ENCODE measurements around the gene KIAA1210. TPM values are rescaled to one million over a fixed set of nuclear protein-coding genes. Genes with fewer than 3 reads are reported as not detected.

KIAA1210 gene
- total and polyA plus RNA-seq, 2 experiments from 2014 or later = not detected

DNA sequence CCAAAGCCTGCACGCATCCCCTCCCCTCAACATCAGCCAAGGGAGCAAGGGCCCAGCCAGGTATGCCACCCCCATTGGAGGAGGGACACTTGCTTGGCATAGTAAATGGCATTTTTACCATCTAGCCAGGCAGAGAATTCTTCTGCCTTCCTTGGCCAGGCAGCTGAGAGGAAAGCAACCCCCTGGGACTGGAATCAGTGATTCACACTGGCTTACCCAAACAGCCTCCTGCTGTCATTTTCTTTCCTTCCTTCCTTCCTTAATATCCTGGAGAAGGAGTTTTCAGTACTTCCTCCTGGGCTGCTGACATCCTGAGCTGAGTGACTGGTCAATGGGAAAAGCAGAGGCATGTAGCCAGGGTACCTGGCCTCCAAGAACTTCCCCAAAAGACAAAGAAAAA is 28.6 kb upstream of the KIAA1210 start (continued):
- TF ChIP-seq, protein P1, sequence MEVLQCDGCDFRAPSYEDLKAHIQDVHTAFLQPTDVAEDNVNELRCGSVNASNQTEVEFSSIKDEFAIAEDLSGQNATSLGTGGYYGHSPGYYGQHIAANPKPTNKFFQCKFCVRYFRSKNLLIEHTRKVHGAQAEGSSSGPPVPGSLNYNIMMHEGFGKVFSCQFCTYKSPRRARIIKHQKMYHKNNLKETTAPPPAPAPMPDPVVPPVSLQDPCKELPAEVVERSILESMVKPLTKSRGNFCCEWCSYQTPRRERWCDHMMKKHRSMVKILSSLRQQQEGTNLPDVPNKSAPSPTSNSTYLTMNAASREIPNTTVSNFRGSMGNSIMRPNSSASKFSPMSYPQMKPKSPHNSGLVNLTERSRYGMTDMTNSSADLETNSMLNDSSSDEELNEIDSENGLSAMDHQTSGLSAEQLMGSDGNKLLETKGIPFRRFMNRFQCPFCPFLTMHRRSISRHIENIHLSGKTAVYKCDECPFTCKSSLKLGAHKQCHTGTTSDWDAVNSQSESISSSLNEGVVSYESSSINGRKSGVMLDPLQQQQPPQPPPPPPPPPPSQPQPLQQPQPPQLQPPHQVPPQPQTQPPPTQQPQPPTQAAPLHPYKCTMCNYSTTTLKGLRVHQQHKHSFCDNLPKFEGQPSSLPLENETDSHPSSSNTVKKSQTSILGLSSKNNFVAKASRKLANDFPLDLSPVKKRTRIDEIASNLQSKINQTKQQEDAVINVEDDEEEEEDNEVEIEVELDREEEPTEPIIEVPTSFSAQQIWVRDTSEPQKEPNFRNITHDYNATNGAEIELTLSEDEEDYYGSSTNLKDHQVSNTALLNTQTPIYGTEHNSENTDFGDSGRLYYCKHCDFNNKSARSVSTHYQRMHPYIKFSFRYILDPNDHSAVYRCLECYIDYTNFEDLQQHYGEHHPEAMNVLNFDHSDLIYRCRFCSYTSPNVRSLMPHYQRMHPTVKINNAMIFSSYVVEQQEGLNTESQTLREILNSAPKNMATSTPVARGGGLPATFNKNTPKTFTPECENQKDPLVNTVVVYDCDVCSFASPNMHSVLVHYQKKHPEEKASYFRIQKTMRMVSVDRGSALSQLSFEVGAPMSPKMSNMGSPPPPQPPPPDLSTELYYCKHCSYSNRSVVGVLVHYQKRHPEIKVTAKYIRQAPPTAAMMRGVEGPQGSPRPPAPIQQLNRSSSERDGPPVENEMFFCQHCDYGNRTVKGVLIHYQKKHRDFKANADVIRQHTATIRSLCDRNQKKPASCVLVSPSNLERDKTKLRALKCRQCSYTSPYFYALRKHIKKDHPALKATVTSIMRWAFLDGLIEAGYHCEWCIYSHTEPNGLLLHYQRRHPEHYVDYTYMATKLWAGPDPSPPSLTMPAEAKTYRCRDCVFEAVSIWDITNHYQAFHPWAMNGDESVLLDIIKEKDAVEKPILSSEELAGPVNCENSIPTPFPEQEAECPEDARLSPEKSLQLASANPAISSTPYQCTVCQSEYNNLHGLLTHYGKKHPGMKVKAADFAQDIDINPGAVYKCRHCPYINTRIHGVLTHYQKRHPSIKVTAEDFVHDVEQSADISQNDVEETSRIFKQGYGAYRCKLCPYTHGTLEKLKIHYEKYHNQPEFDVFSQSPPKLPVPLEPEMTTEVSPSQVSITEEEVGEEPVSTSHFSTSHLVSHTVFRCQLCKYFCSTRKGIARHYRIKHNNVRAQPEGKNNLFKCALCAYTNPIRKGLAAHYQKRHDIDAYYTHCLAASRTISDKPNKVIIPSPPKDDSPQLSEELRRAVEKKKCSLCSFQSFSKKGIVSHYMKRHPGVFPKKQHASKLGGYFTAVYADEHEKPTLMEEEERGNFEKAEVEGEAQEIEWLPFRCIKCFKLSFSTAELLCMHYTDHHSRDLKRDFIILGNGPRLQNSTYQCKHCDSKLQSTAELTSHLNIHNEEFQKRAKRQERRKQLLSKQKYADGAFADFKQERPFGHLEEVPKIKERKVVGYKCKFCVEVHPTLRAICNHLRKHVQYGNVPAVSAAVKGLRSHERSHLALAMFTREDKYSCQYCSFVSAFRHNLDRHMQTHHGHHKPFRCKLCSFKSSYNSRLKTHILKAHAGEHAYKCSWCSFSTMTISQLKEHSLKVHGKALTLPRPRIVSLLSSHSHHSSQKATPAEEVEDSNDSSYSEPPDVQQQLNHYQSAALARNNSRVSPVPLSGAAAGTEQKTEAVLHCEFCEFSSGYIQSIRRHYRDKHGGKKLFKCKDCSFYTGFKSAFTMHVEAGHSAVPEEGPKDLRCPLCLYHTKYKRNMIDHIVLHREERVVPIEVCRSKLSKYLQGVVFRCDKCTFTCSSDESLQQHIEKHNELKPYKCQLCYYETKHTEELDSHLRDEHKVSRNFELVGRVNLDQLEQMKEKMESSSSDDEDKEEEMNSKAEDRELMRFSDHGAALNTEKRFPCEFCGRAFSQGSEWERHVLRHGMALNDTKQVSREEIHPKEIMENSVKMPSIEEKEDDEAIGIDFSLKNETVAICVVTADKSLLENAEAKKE (CRISPR knock-in tag; IDR thresholded peaks at IDR 0.05) = no peak

DNA sequence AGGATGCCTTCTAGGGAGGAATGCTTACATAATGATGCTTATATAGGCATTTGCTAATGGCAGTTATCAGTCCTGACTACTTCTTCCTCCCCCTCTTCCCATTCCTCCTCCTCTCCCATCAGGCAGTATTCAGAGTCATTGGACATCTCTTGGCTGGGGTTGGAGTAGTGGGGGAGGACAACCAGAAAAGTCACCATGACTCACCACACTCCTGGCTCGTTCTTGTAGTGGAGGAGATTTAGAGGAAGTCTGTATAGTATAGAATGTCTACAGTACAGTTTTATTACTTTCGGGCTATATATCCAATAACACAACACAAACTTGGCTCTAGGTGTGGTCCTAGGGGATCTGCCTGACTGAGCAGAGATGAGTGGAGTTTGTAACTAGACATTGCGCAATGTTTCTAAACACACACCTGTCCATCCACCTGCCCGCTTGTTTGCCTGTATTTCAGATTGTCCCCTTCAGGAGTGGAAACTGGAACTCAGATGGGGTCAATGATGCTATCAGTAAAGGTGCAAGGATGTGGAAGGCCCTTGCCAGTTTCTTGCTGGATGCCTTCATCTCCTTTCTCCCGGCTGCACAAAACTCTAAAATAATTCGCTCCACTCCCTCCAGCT is 27.9 kb upstream of the KIAA1210 start:
- H3K27ac ChIP-seq (ENCODE audit: low read depth) = no peak overlapping the region
- no peaks in the 10 kb centered on the region for H3F3A ChIP-seq (replicated peaks; ENCODE audit: low read depth)
- H3K4me3 ChIP-seq = no peak overlapping the region
- H4K20me1 ChIP-seq (replicated peaks; ENCODE audit: insufficient read depth) = no peaks in the 10 kb centered on the region
- H2AFZ ChIP-seq = no peak overlapping the region
- H3K4me3 Mint-ChIP-seq = no peak overlapping the region
- peaks cover 5% of the 10 kb centered on the region; the same call in 1 of the 2 replicates for H3K27me3 ChIP-seq (ENCODE audit: insufficient read depth)
- no peaks in the 10 kb centered on the region for H3K36me3 Mint-ChIP-seq (ENCODE audit: low read depth)
- H3K27me3 Mint-ChIP-seq (ENCODE audit: insufficient read depth, low read depth, poor library complexity) = no peaks in the 10 kb centered on the region
- peaks cover 8% of the 10 kb centered on the region for H3K4me1 Mint-ChIP-seq
- ATAC-seq (no peak), DNase-seq (ENCODE audit: low spot score) (no peak)
- no peak overlapping the region for H3K27ac Mint-ChIP-seq
- H3K9me3 Mint-ChIP-seq = no peaks in the 10 kb centered on the region
- no peaks in the 10 kb centered on the region for H3K4me1 ChIP-seq (ENCODE audit: insufficient read depth)
- H3K4me2 ChIP-seq = no peak overlapping the region
- no peaks in the 10 kb centered on the region for H3K9me2 ChIP-seq (ENCODE audit: insufficient read depth)
- no peaks in the 10 kb centered on the region for H3K36me3 ChIP-seq (ENCODE audit: insufficient read depth)
- no peaks in the 10 kb centered on the region for H3K79me2 ChIP-seq (replicated peaks; ENCODE audit: insufficient read depth)
- TF ChIP-seq CREB1 (CRISPR knock-in tag; IDR thresholded peaks at IDR 0.05; ENCODE audit: low read depth) = no peak
- no peak for TF ChIP-seq EZH2phosphoT487 (IDR thresholded peaks at IDR 0.05; ENCODE audit: unreplicated experiment)
- TF ChIP-seq JUNB (IDR thresholded peaks at IDR 0.05; ENCODE audit: unreplicated experiment) = no peak
- no peak for TF ChIP-seq STAT1 (IDR thresholded peaks at IDR 0.05; ENCODE audit: unreplicated experiment)
- TF ChIP-seq ZNF114 (CRISPR knock-in tag; IDR thresholded peaks at IDR 0.05) = no peak
- TF ChIP-seq NANOG (IDR thresholded peaks at IDR 0.05; ENCODE audit: borderline replicate concordance) = no peak
- TF ChIP-seq, protein P2, sequence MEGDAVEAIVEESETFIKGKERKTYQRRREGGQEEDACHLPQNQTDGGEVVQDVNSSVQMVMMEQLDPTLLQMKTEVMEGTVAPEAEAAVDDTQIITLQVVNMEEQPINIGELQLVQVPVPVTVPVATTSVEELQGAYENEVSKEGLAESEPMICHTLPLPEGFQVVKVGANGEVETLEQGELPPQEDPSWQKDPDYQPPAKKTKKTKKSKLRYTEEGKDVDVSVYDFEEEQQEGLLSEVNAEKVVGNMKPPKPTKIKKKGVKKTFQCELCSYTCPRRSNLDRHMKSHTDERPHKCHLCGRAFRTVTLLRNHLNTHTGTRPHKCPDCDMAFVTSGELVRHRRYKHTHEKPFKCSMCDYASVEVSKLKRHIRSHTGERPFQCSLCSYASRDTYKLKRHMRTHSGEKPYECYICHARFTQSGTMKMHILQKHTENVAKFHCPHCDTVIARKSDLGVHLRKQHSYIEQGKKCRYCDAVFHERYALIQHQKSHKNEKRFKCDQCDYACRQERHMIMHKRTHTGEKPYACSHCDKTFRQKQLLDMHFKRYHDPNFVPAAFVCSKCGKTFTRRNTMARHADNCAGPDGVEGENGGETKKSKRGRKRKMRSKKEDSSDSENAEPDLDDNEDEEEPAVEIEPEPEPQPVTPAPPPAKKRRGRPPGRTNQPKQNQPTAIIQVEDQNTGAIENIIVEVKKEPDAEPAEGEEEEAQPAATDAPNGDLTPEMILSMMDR (conservative IDR thresholded peaks at IDR 0.05; ENCODE audit: low read depth in 2 of 2) = no peak
- TF ChIP-seq, protein P3, sequence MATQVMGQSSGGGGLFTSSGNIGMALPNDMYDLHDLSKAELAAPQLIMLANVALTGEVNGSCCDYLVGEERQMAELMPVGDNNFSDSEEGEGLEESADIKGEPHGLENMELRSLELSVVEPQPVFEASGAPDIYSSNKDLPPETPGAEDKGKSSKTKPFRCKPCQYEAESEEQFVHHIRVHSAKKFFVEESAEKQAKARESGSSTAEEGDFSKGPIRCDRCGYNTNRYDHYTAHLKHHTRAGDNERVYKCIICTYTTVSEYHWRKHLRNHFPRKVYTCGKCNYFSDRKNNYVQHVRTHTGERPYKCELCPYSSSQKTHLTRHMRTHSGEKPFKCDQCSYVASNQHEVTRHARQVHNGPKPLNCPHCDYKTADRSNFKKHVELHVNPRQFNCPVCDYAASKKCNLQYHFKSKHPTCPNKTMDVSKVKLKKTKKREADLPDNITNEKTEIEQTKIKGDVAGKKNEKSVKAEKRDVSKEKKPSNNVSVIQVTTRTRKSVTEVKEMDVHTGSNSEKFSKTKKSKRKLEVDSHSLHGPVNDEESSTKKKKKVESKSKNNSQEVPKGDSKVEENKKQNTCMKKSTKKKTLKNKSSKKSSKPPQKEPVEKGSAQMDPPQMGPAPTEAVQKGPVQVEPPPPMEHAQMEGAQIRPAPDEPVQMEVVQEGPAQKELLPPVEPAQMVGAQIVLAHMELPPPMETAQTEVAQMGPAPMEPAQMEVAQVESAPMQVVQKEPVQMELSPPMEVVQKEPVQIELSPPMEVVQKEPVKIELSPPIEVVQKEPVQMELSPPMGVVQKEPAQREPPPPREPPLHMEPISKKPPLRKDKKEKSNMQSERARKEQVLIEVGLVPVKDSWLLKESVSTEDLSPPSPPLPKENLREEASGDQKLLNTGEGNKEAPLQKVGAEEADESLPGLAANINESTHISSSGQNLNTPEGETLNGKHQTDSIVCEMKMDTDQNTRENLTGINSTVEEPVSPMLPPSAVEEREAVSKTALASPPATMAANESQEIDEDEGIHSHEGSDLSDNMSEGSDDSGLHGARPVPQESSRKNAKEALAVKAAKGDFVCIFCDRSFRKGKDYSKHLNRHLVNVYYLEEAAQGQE (IDR thresholded peaks at IDR 0.05; ENCODE audit: unreplicated experiment) = no peak

Data from GM23338 (cell line).